Right cardiac atrium (tissue), 5 donors: Measurements from ENCODE around the gene TMEM269. TPM values are rescaled to one million over a fixed set of nuclear protein-coding genes. Genes with fewer than 3 reads are reported as not detected.

Source experiments
- ATAC-seq, 2 donors: fragments of 200-7000 bp; cut with Tn5 transposase; one replicate each; pipeline versions ENCODE4 v1.8.0 to v1.9.1; 2020; ENCODE audit warnings: moderate library complexity in 2 of 2, mild to moderate bottlenecking in 1 of 2
- DNase-seq, 3 donors: peaks; one replicate each; pipeline ENCODE4 v3.0.0-alpha.2; 2020
- H3K27ac ChIP-seq: one replicate; pipeline ENCODE4 v1.5.1; 2013; ENCODE audit warnings: mild to moderate bottlenecking, low read length, control low read depth, moderate library complexity
- H3K27me3 ChIP-seq: one replicate; pipeline ENCODE4 v1.6.1; 2013; ENCODE audit not compliant: control insufficient read depth, insufficient read depth
- H3K4me1 ChIP-seq: one replicate; pipeline ENCODE4 v1.6.1; 2013; ENCODE audit warnings: low read length; ENCODE audit not compliant: control insufficient read depth, insufficient read depth
- H3K4me3 ChIP-seq: one replicate; pipeline ENCODE4 v1.5.1; 2013; ENCODE audit warnings: low read length, control low read depth
- H3K9me3 ChIP-seq: one replicate; pipeline ENCODE4 v1.6.1; 2013; ENCODE audit warnings: low read length; ENCODE audit not compliant: control insufficient read depth
- WGBS: extraction: QIAGEN DNeasy Blood & Tissue Kit; methylation state at CpG from one replicate; pipeline ENCODE4 v1.1.7; 2013; 5-methylcytosine and 5-hydroxymethylcytosine counted together
- intact Hi-C, 4 donors: fragments of 100-400 bp; cut with DNase I; formaldehyde crosslinking; loops; one replicate each; pipeline versions ENCODE4 v1.11.0 to v1.14.0; 2022 to 2023
- polyA plus RNA-seq: library from polyadenylated mRNA; stranded (reverse); fragments of 200-250 nt; gene quantifications from one replicate; pipeline ENCODE4 v1.2.3, GENCODE V29; 2013
- total RNA-seq, 4 donors: library from RNA; stranded (reverse); fragmentation: NEBNext Ultra II Directional; extraction: Animal tissue kit (Norgen Biotek cat#: 25700); gene quantifications; one replicate each; pipeline ENCODE4 v1.2.1, GENCODE V29; 2021
- donor health status: healthy with polysubstance abuse.
- donor health status: DM: no; HTN: yes; CAD: no.
- donor health status: DM: no; HTN: no; CAD: no.
- donor health status: DM: no; HTN: yes; CAD: no; lungs with severe emphysema.
- donor health status: DM: yes; HTN: yes; CAD: no.

TMEM269 gene
- total and polyA plus RNA-seq, 5 donors = 0.06 TPM; not detected in 4

DNA sequence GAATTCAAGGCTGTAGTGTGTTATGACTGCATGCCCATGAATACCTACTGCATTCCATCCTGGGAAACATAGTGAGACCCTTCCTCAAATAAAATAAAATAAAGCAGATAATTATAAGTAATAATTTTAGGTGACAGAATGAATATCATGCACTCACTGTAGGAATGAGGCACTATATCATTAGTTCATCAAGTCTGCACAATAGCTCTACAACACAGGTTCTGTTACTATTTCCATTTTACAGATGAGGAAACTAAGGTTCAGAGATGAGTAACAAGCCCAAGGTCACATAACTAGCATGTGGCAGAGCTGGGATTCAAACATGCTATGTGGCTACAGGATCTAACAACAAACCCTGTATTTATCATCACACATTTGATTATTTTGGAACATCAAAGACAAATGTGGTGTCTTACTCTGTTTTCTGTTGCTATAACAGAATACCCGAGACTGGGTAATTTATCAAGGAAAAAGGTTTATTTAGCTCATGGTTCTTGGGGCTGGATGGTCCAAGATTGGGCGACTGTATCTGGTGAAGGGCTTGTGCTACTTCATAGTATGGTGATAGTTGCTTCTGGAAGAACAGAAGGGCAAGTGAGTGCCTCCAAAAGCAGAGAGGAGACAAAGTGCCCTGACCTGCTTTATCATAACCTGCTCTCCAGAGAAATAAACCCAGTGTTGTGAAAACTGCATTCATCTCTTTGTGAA, 56.8 kb downstream of the TMEM269 start:
- Histone ChIP-seq H3K4me1 (no peaks in the 10 kb centered on the region), H3K27ac (no peak overlapping the region), H3K9me3 (no peaks in the 10 kb centered on the region), H3K27me3 (no peaks in the 10 kb centered on the region), H3K4me3 (no peak overlapping the region)
- intact Hi-C loops = no loop called here
- ATAC-seq = no peak
- 92% methylated on average over 2 of the region's 2 CpGs for WGBS
- DNase-seq = no peak

DNA sequence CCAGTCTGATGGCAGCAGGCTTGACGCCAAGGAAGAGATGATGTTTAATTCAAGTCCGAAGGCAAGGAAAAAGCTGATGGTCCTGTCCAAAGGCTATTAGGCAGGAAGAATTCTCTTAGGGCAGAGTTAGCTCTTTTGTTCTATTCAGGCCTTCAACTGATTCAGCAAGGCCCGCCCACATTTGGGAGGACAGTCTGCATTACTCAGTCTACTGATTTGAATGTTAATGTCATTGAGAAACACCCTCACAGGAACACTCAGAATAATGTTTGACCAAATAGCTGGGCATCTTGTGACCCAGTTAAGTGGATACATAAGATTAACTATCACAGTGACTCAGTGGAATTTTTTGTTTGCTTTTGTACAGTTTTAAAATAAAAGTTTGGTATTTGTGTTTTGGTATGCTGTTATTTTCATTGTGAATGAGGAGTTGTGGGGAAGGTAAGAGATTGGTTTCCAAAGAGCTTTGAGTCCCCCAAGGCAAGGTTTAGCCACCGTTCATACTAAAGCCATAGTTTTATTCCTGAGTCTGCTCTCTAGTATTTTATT, 59.9 kb downstream of the TMEM269 start:
- Histone ChIP-seq H3K27ac (no peak overlapping the region), H3K4me3 (no peak overlapping the region), H3K4me1 (no peaks in the 10 kb centered on the region), H3K27me3 (no peaks in the 10 kb centered on the region), H3K9me3 (no peaks in the 10 kb centered on the region)
- ATAC-seq (no peak), DNase-seq (no peak)
- 94% methylated on average over 4 of the region's 4 CpGs for WGBS
- intact Hi-C loops = no loop called here

DNA sequence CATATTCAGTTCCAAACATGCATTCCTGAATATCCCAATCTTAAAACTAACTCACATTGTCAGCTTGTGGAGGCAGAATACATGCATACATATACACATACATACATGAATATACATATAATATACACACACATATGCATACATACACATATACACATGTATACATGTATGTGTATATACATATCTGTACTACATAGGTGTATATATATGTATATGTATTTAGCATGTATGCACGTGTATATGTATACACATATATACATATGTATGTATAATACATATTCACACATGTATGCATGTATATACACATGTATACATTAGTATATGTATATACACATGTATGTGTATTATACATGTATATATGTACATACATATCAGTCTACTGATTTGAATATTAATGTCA, 60.4 kb downstream of the TMEM269 start:
- ATAC-seq (no peak), DNase-seq (no peak)
- intact Hi-C loops = no loop called here
- H3K4me3 ChIP-seq = no peak overlapping the region
- no peaks in the 10 kb centered on the region for H3K27me3 ChIP-seq
- H3K27ac ChIP-seq = no peak overlapping the region
- no peaks in the 10 kb centered on the region for H3K9me3 ChIP-seq
- 68% methylated on average over 1 of the region's 1 CpG for WGBS
- H3K4me1 ChIP-seq = no peaks in the 10 kb centered on the region

DNA sequence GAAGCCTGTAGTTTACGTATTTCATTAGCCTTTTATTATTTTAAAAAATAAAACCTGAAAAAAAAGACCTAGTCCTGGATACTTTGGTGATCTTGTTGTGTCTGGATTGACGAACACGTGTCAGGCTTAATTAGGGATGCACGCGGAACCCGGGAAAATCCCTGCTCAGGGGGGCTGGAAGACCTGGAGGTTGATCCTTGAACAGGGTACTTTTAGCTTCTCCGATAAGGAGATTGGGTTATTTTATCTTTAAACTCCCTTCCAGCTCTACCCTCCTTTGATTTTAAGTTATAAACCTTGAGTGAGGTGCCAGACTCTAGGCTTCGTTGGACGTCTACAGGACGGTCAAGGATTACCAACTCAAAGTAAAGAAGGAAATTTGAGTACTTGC, 61.1 kb downstream of the TMEM269 start:
- ATAC-seq (peak in 1 of 2 donors; percentile 8), DNase-seq (no peak)
- Histone ChIP-seq H3K27ac (no peak overlapping the region), H3K27me3 (no peaks in the 10 kb centered on the region), H3K9me3 (no peaks in the 10 kb centered on the region), H3K4me1 (no peaks in the 10 kb centered on the region), H3K4me3 (peak overlapping the region; percentile 76)
- intact Hi-C loops = no loop called here
- 7% methylated on average over 10 of the region's 10 CpGs for WGBS

DNA sequence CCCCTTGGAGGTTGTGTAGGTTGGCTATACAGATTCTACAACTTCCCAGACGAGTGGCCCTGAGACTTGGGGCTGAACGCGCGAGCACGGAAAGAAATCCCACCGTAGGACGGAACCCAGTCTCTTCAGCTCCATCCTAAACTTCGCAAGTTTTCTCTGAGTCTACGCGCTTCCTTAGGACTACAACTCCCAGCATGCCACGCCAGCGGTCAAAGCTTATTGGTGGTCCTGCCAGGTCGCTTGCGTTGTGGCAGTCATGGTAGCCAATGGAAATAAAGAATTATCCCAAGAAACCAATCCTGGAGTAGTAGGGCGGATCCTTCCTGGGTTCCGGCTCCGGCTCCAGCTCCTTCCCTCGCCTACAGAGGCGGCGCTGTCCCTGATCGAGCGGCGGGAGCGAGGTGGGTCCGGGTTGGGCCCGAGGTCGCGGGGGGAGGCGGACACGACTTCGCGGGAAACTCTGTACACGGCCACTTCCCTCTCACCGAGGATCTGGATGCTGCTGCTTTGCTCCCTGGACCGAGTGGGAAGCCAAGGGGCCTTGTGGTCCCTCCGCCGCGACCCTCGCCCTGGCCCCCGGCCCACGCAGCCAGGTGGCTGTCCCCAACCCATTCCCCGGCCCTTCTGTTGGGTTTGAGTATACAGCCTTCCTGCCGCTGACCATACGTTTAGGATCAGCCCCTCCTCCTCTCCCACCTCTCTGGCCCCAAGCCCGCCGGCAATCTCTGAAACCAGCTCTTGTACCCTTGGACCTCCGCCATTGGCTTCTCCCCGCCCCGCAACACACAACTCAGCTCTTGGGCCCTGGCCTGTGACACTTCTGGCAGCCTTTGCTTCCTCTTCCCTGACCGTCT, 61.7 kb downstream of the TMEM269 start, which contains the start of gene ZNF691:
ZNF691 (plus strand) TSS at position 357 of the 854 bp plus-strand sequence. CDS start 3,046 bp downstream, outside the sequence.
- intact Hi-C loops = no loop called here
- WGBS = under 1% methylated on average over 50 of the region's 50 CpGs
- Histone ChIP-seq H3K4me1 (no peaks in the 10 kb centered on the region), H3K27me3 (no peaks in the 10 kb centered on the region), H3K9me3 (no peaks in the 10 kb centered on the region), H3K4me3 (peak within 1 kb of the TSS; percentile 76), H3K27ac (peak within 1 kb of the TSS; percentile 53)
- DNase-seq = peak; percentile 95 to 97 (median 95)
- peak; percentile 98 to 99 for ATAC-seq

DNA sequence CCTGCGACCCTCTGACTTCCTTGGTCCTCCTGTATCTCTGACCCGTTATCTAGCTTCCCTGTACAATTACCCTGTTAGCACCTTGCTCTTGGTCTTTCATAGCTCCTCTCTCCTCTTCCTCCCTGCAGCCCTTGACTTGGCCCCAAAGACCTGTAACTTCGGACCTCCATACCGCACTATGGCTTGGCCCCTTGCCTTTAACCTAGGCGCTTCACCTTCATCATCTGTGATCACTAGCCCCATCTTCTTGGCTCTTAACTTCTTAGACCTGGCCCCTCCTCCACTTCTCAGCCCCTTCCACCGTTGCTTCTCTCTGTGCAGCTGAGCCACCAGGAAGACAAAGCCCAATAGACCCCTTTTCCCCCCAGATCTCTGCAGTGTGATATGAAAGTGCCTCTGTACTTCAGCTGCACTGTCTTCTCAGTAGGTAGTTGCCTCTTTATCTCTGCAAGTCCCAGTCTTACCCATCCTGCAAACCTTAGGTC, 62.4 kb downstream of the TMEM269 start:
- H3K27ac ChIP-seq = no peak overlapping the region
- intact Hi-C loops = no loop called here
- H3K9me3 ChIP-seq = no peaks in the 10 kb centered on the region
- DNase-seq = no peak
- no peaks in the 10 kb centered on the region for H3K27me3 ChIP-seq
- peak overlapping the region; percentile 61 for H3K4me3 ChIP-seq
- WGBS = 13% methylated on average over 6 of the region's 6 CpGs
- ATAC-seq = no peak
- H3K4me1 ChIP-seq = no peaks in the 10 kb centered on the region

DNA sequence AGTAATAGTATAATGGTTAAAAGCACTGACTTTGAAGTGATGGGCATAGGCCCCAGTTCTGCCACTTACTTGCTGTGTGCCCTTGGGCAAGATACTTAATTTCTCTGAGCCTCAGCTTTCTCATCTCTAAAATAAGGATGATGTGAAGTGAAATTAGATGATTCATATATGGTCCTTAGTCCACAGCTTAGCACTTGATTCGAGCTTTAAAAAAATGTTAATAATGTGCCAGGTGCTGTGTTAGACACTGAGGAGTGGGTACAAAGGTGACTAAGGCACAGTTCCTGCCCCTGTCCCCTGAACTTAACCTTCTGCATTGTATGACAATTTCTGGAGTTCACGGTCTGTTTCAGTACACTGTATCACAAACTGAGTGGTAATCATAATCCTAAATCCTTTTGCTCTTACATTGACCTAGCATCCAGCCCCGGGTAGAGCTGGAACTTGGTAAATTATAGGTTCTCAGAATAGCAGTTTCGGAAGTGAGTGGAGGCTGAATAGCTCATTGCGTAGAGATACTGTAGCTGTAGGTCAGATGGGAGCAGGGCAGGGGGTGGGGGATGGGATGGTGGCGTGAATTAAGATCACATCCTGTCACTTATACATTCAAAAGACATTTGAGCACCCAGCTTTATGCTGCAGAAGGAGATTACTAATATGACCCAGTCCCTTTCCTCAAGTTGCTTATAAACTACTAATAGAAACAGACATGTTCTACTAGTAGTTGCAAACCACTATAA, 63.1 kb downstream of the TMEM269 start:
- no peak overlapping the region for H3K27ac ChIP-seq
- H3K4me1 ChIP-seq = no peaks in the 10 kb centered on the region
- no peak for ATAC-seq
- H3K9me3 ChIP-seq = no peaks in the 10 kb centered on the region
- WGBS = 75% methylated on average over 6 of the region's 6 CpGs
- intact Hi-C loops = no loop called here
- H3K4me3 ChIP-seq = no peak overlapping the region
- H3K27me3 ChIP-seq = no peaks in the 10 kb centered on the region
- DNase-seq = no peak

DNA sequence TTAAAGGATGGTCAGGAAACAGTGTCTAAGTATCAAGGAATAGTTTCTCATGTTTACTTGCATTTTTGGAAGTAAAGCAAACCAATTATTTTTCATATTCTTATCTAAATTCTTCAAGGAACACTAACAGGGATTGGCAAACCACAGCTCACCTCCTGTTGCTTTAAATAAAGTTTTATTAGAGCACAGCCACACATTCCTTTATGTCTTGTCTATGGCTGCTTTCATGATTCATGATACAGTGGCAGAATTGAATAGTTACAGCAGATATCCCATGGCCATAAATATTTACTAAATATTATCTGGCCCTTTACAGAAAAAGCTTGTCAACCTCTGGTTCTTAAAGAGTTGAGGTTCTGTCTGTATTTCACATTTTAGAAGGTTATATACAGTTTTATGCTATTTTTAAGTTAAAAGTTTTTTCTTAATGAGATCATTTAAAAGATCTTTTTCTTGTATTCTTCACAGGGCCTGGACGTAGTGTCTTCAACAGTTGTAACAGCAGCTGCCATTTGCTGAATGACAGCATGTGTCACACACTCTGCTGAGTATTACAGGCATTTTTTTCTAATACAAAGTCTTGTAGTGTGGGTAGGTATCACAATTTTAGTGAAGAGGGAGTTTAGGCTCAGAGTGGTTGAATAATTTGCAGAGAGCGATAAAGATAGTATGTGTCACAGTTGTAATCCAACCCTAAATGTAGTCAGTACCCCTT, 64.2 kb downstream of the TMEM269 start:
- intact Hi-C loops = no loop called here
- ATAC-seq (no peak), DNase-seq (no peak)
- no peaks in the 10 kb centered on the region for H3K4me1 ChIP-seq
- H3K27me3 ChIP-seq = no peaks in the 10 kb centered on the region
- WGBS = 89% methylated on average over 2 of the region's 2 CpGs
- no peaks in the 10 kb centered on the region for H3K9me3 ChIP-seq
- no peak overlapping the region for H3K4me3 ChIP-seq
- H3K27ac ChIP-seq = no peak overlapping the region

DNA sequence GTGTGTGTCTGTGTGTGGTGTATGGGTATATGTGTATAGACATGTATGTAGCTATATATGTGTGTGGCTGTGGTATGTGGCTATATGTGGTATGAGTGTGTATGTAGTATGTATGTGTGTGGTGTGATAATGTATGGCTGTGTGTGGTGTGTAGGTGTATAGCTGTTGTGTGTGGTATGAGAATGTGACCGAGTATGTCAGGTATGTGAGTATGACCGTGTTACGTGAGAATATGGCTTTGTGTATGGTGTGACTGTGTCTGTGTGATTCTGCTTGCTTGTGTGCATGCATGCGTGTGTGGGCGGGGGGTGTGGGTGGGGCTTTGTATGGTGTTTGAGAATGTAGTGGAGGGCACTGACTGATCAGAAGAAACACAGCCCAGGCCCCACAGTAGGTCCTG, 65.2 kb downstream of the TMEM269 start:
- Histone ChIP-seq H3K9me3 (no peaks in the 10 kb centered on the region), H3K4me1 (no peaks in the 10 kb centered on the region), H3K27me3 (no peaks in the 10 kb centered on the region), H3K27ac (no peak overlapping the region), H3K4me3 (no peak overlapping the region)
- intact Hi-C loops = no loop called here
- WGBS = 97% methylated on average over 5 of the region's 5 CpGs
- DNase-seq (no peak), ATAC-seq (no peak)
